IMR-90 (cell line): ENCODE results near the gene LEMD1. TPM values are rescaled to one million over a fixed set of nuclear protein-coding genes. Genes with fewer than 3 reads are reported as not detected.

Experiments
- ATAC-seq: fragments of 200-7000 bp; cut with Tn5 transposase; 2 replicates; pipeline ENCODE4 v1.9.1; 2020; ENCODE audit warnings: low read depth, mild to moderate bottlenecking, moderate library complexity
- BruUV-seq: library from RNA; stranded (reverse); fragments of 400-500 nt; replicated peaks from 2 replicates; lab custom pipeline; 2021; lab: Mats Ljungman, UMichigan
- CTCF ChIA-PET: fragments of 300-600 bp; formaldehyde crosslinking; extraction: SDS; loops from one replicate; lab custom pipeline; 2021; ENCODE audit warnings: antibody characterized with exemption; lab: Yijun Ruan, JAX
- POLR2A ChIA-PET: fragments of 300-600 bp; sonication (Branson Sonifier 250); formaldehyde crosslinking; loops from one replicate; lab custom pipeline; 2022; ENCODE audit warnings: antibody characterized with exemption; ENCODE audit not compliant: unreplicated experiment; lab: Charles Lee
- DNase-seq: peaks from one replicate; pipeline ENCODE4 v3.0.0; 2013
- H2AFZ ChIP-seq: replicated peaks from 2 replicates; pipeline ENCODE3; 2013; ENCODE audit warnings: low read length, mild to moderate bottlenecking; ENCODE audit not compliant: poor library complexity
- H2AK5ac ChIP-seq: 2 replicates; pipeline ENCODE4 v1.6.1; 2013; ENCODE audit warnings: low read depth, low read length, inconsistent platforms
- H2AK9ac ChIP-seq: replicated peaks from 2 replicates; pipeline ENCODE3; 2013; ENCODE audit warnings: mild to moderate bottlenecking, low read depth, low read length, moderate library complexity; ENCODE audit not compliant: poor library complexity
- H2BK120ac ChIP-seq: 2 replicates; pipeline ENCODE4 v1.6.1; 2013; ENCODE audit warnings: low read depth, low read length, inconsistent platforms
- H2BK15ac ChIP-seq: 3 replicates; pipeline ENCODE4 v1.6.1; 2013; ENCODE audit warnings: low read depth, low read length, inconsistent platforms
- H2BK20ac ChIP-seq: 2 replicates; pipeline ENCODE4 v1.6.1; 2013; ENCODE audit warnings: low read depth, mild to moderate bottlenecking, inconsistent platforms, low read length, moderate library complexity
- H2BK5ac ChIP-seq: 2 replicates; pipeline ENCODE4 v1.6.1; 2013; ENCODE audit warnings: mild to moderate bottlenecking, low read depth, low read length, inconsistent platforms; ENCODE audit not compliant: poor library complexity, severe bottlenecking
- H3K14ac ChIP-seq: replicated peaks from 2 replicates; pipeline ENCODE4 v1.6.1; 2013; ENCODE audit warnings: low read depth, low read length, inconsistent platforms
- H3K18ac ChIP-seq: 2 replicates; pipeline ENCODE4 v1.6.1; 2013; ENCODE audit warnings: low read depth, low read length, control low read depth
- H3K23ac ChIP-seq: 2 replicates; pipeline ENCODE4 v1.6.1; 2013; ENCODE audit warnings: low read depth, low read length, inconsistent platforms
- H3K27ac ChIP-seq: 2 replicates; pipeline ENCODE4 v1.5.1; 2013; ENCODE audit warnings: mild to moderate bottlenecking, control low read depth, low read length; ENCODE audit not compliant: insufficient read depth
- H3K27me3 ChIP-seq: 2 replicates; pipeline ENCODE4 v1.6.1; 2013; ENCODE audit warnings: low read length; ENCODE audit not compliant: control insufficient read depth, insufficient read depth
- H3K36me3 ChIP-seq: 2 replicates; pipeline ENCODE4 v1.6.1; 2013; ENCODE audit warnings: low read length, mixed read lengths; ENCODE audit not compliant: control insufficient read depth, insufficient read depth
- H3K4ac ChIP-seq: 2 replicates; pipeline ENCODE4 v1.6.1; 2013; ENCODE audit warnings: low read depth, low read length, inconsistent platforms
- H3K4me1 ChIP-seq: 2 replicates; pipeline ENCODE4 v1.6.1; 2013; ENCODE audit warnings: low read length, mixed read lengths; ENCODE audit not compliant: control insufficient read depth, insufficient read depth
- H3K4me2 ChIP-seq: 2 replicates; pipeline ENCODE4 v1.6.1; 2013; ENCODE audit warnings: low read depth, mild to moderate bottlenecking, control low read depth, low read length, moderate library complexity
- H3K4me3 ChIP-seq: 2 replicates; pipeline ENCODE4 v1.5.1; 2013; ENCODE audit warnings: low read depth, mild to moderate bottlenecking, control low read depth, low read length, moderate library complexity; ENCODE audit not compliant: insufficient read depth
- H3K56ac ChIP-seq: 2 replicates; pipeline ENCODE4 v1.6.1; 2013; ENCODE audit warnings: low read length, inconsistent platforms; ENCODE audit not compliant: insufficient read depth; ENCODE audit errors: extremely low read depth
- H3K79me1 ChIP-seq, 2 experiments: 2 replicates each; pipeline ENCODE4 v1.6.1; 2013; ENCODE audit warnings: low read length in 2 of 2, inconsistent platforms in 1 of 2, low read depth in 1 of 2
- H3K9ac ChIP-seq: 2 replicates; pipeline ENCODE4 v1.6.1; 2013; ENCODE audit warnings: low read depth, low read length, control low read depth
- H3K9me1 ChIP-seq: 2 replicates; pipeline ENCODE4 v1.6.1; 2013; ENCODE audit warnings: low read length, inconsistent platforms; ENCODE audit not compliant: insufficient read depth
- H3K9me3 ChIP-seq: 2 replicates; pipeline ENCODE4 v1.6.1; 2013; ENCODE audit warnings: low read length; ENCODE audit not compliant: control insufficient read depth, insufficient read depth
- H4K20me1 ChIP-seq: 2 replicates; pipeline ENCODE4 v1.6.1; 2013; ENCODE audit warnings: low read length, inconsistent platforms; ENCODE audit not compliant: insufficient read depth
- H4K5ac ChIP-seq: 2 replicates; pipeline ENCODE4 v1.6.1; 2013; ENCODE audit warnings: mild to moderate bottlenecking, low read depth, low read length, control low read depth
- H4K8ac ChIP-seq, 2 experiments: 2 replicates each; pipeline ENCODE4 v1.6.1; 2013; ENCODE audit warnings: low read depth in 2 of 2, low read length in 2 of 2, control low read depth in 1 of 2, inconsistent platforms in 1 of 2
- H4K91ac ChIP-seq: 2 replicates; pipeline ENCODE4 v1.6.1; 2013; ENCODE audit warnings: low read depth, low read length, inconsistent platforms; ENCODE audit not compliant: insufficient read depth
- BHLHE40 ChIP-seq: fragments of 150-350 bp; IDR thresholded peaks from 2 replicates; pipeline ENCODE4 v1.6.1; 2016; ENCODE audit warnings: mild to moderate bottlenecking, low read depth, low read length
- CEBPB ChIP-seq: IDR thresholded peaks from 2 replicates; pipeline ENCODE4 v1.6.1; 2012; ENCODE audit warnings: low read depth, low read length, improper control_type of control experiment
- CHD1 ChIP-seq: IDR thresholded peaks from 2 replicates; pipeline ENCODE4 v1.6.1; 2012; ENCODE audit warnings: low read depth, low read length, improper control_type of control experiment
- ELK1 ChIP-seq: fragments of 150-350 bp; IDR thresholded peaks from 2 replicates; pipeline ENCODE4 v1.6.1; 2016; ENCODE audit warnings: low read depth, mild to moderate bottlenecking, low read length, moderate library complexity, borderline replicate concordance
- FOS ChIP-seq: fragments of 150-350 bp; IDR thresholded peaks from 2 replicates; pipeline ENCODE4 v1.6.1; 2016; ENCODE audit warnings: low read depth, low read length
- MAFK ChIP-seq: IDR thresholded peaks from 2 replicates; pipeline ENCODE4 v1.6.1; 2012; ENCODE audit warnings: low read depth, low read length, improper control_type of control experiment
- MAZ ChIP-seq: IDR thresholded peaks from 2 replicates; pipeline ENCODE4 v1.6.1; 2012; ENCODE audit warnings: low read depth, mild to moderate bottlenecking, low read length, improper control_type of control experiment, moderate library complexity, borderline replicate concordance
- MXI1 ChIP-seq: IDR thresholded peaks from 2 replicates; pipeline ENCODE4 v1.6.1; 2012; ENCODE audit warnings: low read depth, mild to moderate bottlenecking, low read length, moderate library complexity, borderline replicate concordance
- NFE2L2 ChIP-seq: fragments of 150-350 bp; IDR thresholded peaks from 2 replicates; pipeline ENCODE4 v1.6.1; 2016; ENCODE audit warnings: low read depth, mild to moderate bottlenecking, low read length
- POLR2A ChIP-seq: IDR thresholded peaks from 2 replicates; pipeline ENCODE4 v1.6.1; 2012; ENCODE audit warnings: mild to moderate bottlenecking, low read depth, low read length
- RAD21 ChIP-seq: IDR thresholded peaks from 2 replicates; pipeline ENCODE4 v1.6.1; 2012; ENCODE audit warnings: low read length, improper control_type of control experiment
- RCOR1 ChIP-seq: IDR thresholded peaks from 2 replicates; pipeline ENCODE4 v1.6.1; 2012; ENCODE audit warnings: mild to moderate bottlenecking, low read length, improper control_type of control experiment; ENCODE audit not compliant: insufficient replicate concordance
- RFX5 ChIP-seq: IDR thresholded peaks from 2 replicates; pipeline ENCODE4 v1.8.0; 2012; ENCODE audit warnings: low read depth, mild to moderate bottlenecking, low read length, moderate library complexity
- SMC3 ChIP-seq: fragments of 150-350 bp; IDR thresholded peaks from 2 replicates; pipeline ENCODE4 v1.6.1; 2016; ENCODE audit warnings: low read depth, mild to moderate bottlenecking, antibody characterized with exemption, low read length, moderate library complexity
- WGBS, 2 experiments: methylation state at CpG; one replicate each; pipeline versions ENCODE4 v1.1.5 to v1.1.7; 2013; ENCODE audit warnings: missing lambda C conversion rate in 2 of 2; ENCODE audit not compliant: insufficient read length in 1 of 2; ENCODE audit errors: extremely low coverage in 2 of 2; 5-methylcytosine and 5-hydroxymethylcytosine counted together
- dilution Hi-C: fragments of 300-500 bp; cut with HindIII; formaldehyde crosslinking; loops from one replicate; pipeline ENCODE4 v1.14.3; 2018; ENCODE audit warnings: low sequenced_read_pairs; ENCODE audit not compliant: unreplicated experiment
- in situ Hi-C: fragments of 300-500 bp; cut with MboI; formaldehyde crosslinking; loops from 3 replicates; pipeline ENCODE4 v1.14.3; 2019; ENCODE audit warnings: low sequenced_read_pairs, inconsistent platforms, mixed read lengths
- intact Hi-C: fragments of 100-400 bp; cut with micrococcal nuclease; formaldehyde crosslinking; loops from 2 replicates; pipeline ENCODE4 v1.10.0; 2022
- polyA plus RNA-seq, 3 experiments: library from polyadenylated mRNA; depleted of rRNA; stranded (reverse); fragments of >200 nt; gene quantifications; 2 replicates each; pipeline ENCODE4 v1.2.3, GENCODE V29; 2012; ENCODE audit warnings: low replicate concordance in 1 of 3
- total RNA-seq: library from RNA; depleted of rRNA; stranded (reverse); fragments of >200 nt; gene quantifications from 2 replicates; pipeline ENCODE4 v1.2.3, GENCODE V29; 2012
- TF ChIP-seq, protein P1 (sequence below): fragments of 150-350 bp; IDR thresholded peaks from 2 replicates; pipeline ENCODE4 v1.6.1; 2017; ENCODE audit warnings: mild to moderate bottlenecking, antibody characterized with exemption, low read length, low read depth
- TF ChIP-seq, protein P2 (sequence below): conservative IDR thresholded peaks from 2 replicates; pipeline ENCODE4 v1.5.1; 2012; ENCODE audit warnings: mild to moderate bottlenecking, low read depth, low read length, improper control_type of control experiment

LEMD1 gene
- total and polyA plus RNA-seq, 2 of the 4 experiments (the other 2 are of a cell fraction), result not detected

GRCh38 chr1:205345761-205346160, 76.1 kb downstream of the LEMD1 start:
- H3K9me1 ChIP-seq, result no peaks in the 10 kb centered on the region
- H4K8ac ChIP-seq, result no peak overlapping the region
- DNase-seq (no peak), ATAC-seq (no peak)
- H3K79me1 ChIP-seq, result no peaks in the 10 kb centered on the region
- H4K20me1 ChIP-seq, result no peaks in the 10 kb centered on the region
- no peak overlapping the region for H3K18ac ChIP-seq
- H2BK5ac ChIP-seq, result no peak overlapping the region
- dilution Hi-C loops, result no loop called here
- intact Hi-C loops, result no loop called here
- no peak overlapping the region for H3K23ac ChIP-seq
- no peak overlapping the region for H2AFZ ChIP-seq
- H2BK15ac ChIP-seq, result no peak overlapping the region
- in situ Hi-C loops, result no loop called here
- H4K91ac ChIP-seq, result no peak overlapping the region
- H2BK120ac ChIP-seq, result no peak overlapping the region
- ChIA-PET POLR2A (no interaction called here), CTCF (interaction anchor here (1.8 kb wide), 1 partner anchor 11 kb away, joined by 4 read pairs; no protein-coding TSS in a partner anchor)
- H3K4me2 ChIP-seq, result no peak overlapping the region
- H3K27ac ChIP-seq, result no peak overlapping the region
- no peak overlapping the region for H3K14ac ChIP-seq
- no peak overlapping the region for H2BK20ac ChIP-seq
- peaks cover 84% of the 10 kb centered on the region for H3K27me3 ChIP-seq
- no peak overlapping the region for H3K4me3 ChIP-seq
- H4K5ac ChIP-seq, result no peak overlapping the region
- H2AK9ac ChIP-seq, result no peak overlapping the region
- TF ChIP-seq, protein P1, sequence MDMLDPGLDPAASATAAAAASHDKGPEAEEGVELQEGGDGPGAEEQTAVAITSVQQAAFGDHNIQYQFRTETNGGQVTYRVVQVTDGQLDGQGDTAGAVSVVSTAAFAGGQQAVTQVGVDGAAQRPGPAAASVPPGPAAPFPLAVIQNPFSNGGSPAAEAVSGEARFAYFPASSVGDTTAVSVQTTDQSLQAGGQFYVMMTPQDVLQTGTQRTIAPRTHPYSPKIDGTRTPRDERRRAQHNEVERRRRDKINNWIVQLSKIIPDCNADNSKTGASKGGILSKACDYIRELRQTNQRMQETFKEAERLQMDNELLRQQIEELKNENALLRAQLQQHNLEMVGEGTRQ, result no peak
- TF ChIP-seq MXI1 (no peak), ELK1 (no peak), BHLHE40 (no peak), CEBPB (no peak), RAD21 (no peak), MAZ (no peak), NFE2L2 (no peak), RCOR1 (no peak), POLR2A (no peak), CHD1 (no peak), MAFK (no peak), FOS (no peak), RFX5 (no peak), SMC3 (no peak)
- TF ChIP-seq, protein P2, sequence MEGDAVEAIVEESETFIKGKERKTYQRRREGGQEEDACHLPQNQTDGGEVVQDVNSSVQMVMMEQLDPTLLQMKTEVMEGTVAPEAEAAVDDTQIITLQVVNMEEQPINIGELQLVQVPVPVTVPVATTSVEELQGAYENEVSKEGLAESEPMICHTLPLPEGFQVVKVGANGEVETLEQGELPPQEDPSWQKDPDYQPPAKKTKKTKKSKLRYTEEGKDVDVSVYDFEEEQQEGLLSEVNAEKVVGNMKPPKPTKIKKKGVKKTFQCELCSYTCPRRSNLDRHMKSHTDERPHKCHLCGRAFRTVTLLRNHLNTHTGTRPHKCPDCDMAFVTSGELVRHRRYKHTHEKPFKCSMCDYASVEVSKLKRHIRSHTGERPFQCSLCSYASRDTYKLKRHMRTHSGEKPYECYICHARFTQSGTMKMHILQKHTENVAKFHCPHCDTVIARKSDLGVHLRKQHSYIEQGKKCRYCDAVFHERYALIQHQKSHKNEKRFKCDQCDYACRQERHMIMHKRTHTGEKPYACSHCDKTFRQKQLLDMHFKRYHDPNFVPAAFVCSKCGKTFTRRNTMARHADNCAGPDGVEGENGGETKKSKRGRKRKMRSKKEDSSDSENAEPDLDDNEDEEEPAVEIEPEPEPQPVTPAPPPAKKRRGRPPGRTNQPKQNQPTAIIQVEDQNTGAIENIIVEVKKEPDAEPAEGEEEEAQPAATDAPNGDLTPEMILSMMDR, result no peak
- no TSS peak for BruUV-seq
- no peaks in the 10 kb centered on the region; the same call in 1 of the 2 replicates for H3K9me3 ChIP-seq
- 62% methylated on average over 4 of the region's 11 CpGs; no CpG with 5 or more reads in 1 of the 2 experiments for WGBS, 2 experiments
- H2AK5ac ChIP-seq, result no peak overlapping the region
- H3K9ac ChIP-seq, result no peak overlapping the region
- no peak overlapping the region for H3K4ac ChIP-seq
- H3K56ac ChIP-seq, result no peak overlapping the region
- no peaks in the 10 kb centered on the region for H3K4me1 ChIP-seq
- H3K36me3 ChIP-seq, result no peaks in the 10 kb centered on the region
